K562 (cell line): Measurements from ENCODE around the gene SPATS2L. TPM values are rescaled to one million over a fixed set of nuclear protein-coding genes. Genes with fewer than 3 reads are reported as not detected.

Experiments
- ATAC-seq: fragments of 200-7000 bp; cut with Tn5 transposase; 3 replicates; pipeline ENCODE4 v1.9.1; 2020; ENCODE audit warnings: moderate library complexity
- BruUV-seq: library from RNA; stranded (reverse); fragments of 400-500 nt; replicated peaks from 2 replicates; lab custom pipeline; 2021; lab: Mats Ljungman, UMichigan
- CTCF ChIA-PET: fragments of 300-600 bp; formaldehyde crosslinking; extraction: SDS; loops from one replicate; lab custom pipeline; 2021; ENCODE audit warnings: low intra/inter-chr PET ratio; lab: Yijun Ruan, JAX
- POLR2A ChIA-PET: fragments of 300-600, 350-650 bp; sonication (Branson Sonifier 250); formaldehyde crosslinking; extraction: SDS; loops from one replicate; lab custom pipeline; 2021; ENCODE audit warnings: antibody characterized with exemption, inconsistent platforms; lab: Yijun Ruan, JAX
- DNase-seq, 4 experiments: peaks; one replicate each; pipeline versions ENCODE4 v3.0.0 to v3.0.0-alpha.2; 2011 to 2018; ENCODE audit warnings: low spot score in 3 of 4, mixed read lengths in 3 of 4; ENCODE audit errors: extremely low read depth in 1 of 4
- FAIRE-seq: peaks from 2 replicates; lab custom pipeline; 2011; peaks lifted over from hg19 to GRCh38; lab: Jason Lieb, UNC
- H2AFZ ChIP-seq: 2 replicates; pipeline ENCODE4 v1.6.0; 2011; ENCODE audit warnings: low read depth, low read length, control low read depth, inconsistent platforms
- H3K27ac ChIP-seq: fragments of 200-600 bp; 3 replicates; pipeline ENCODE4 v1.8.0; 2011; ENCODE audit warnings: low read depth, mild to moderate bottlenecking, control low read depth, inconsistent platforms, low read length, moderate library complexity, mixed read lengths; ENCODE audit errors: extremely low read depth
- H3K27me3 ChIP-seq, 2 experiments: fragments of 300-600 bp in 1 of 2; 2 replicates in 1 of 2; 3 replicates in 1 of 2; pipeline versions ENCODE4 v1.6.0 to v1.8.0; 2011; ENCODE audit warnings: inconsistent platforms in 2 of 2, low read length in 2 of 2, mild to moderate bottlenecking in 1 of 2, mixed read lengths in 1 of 2, moderate library complexity in 1 of 2; ENCODE audit not compliant: control insufficient read depth in 2 of 2, insufficient read depth in 2 of 2
- H3K36me3 ChIP-seq: fragments of 300-600 bp; 3 replicates; pipeline ENCODE4 v1.8.0; 2011; ENCODE audit warnings: mild to moderate bottlenecking, low read length, inconsistent platforms; ENCODE audit not compliant: control insufficient read depth, insufficient read depth
- H3K4me1 ChIP-seq, 2 experiments: fragments of 200-600 bp in 1 of 2; replicated peaks in 1 of 2; 2 replicates in 1 of 2; 3 replicates in 1 of 2; pipeline versions ENCODE4 v1.5.1 to v1.8.0; 2011; ENCODE audit warnings: inconsistent platforms in 2 of 2, low read length in 2 of 2, mild to moderate bottlenecking in 1 of 2, mixed read lengths in 1 of 2, moderate library complexity in 1 of 2; ENCODE audit not compliant: control insufficient read depth in 2 of 2, insufficient read depth in 2 of 2
- H3K4me2 ChIP-seq: 2 replicates; pipeline ENCODE4 v1.6.1; 2011; ENCODE audit warnings: low read length, control low read depth, inconsistent platforms, mixed read lengths; ENCODE audit not compliant: insufficient read depth
- H3K4me3 ChIP-seq: fragments of 200-600 bp; sonication (generic), shearing (Covaris generic); 2 replicates; pipeline ENCODE4 v1.5.1; 2016; ENCODE audit warnings: control low read depth, inconsistent platforms
- H3K79me2 ChIP-seq: fragments of 200-600 bp; 3 replicates; pipeline ENCODE4 v1.8.0; 2011; ENCODE audit warnings: low read length, inconsistent platforms; ENCODE audit not compliant: control insufficient read depth, insufficient read depth
- H3K9ac ChIP-seq, 2 experiments: 2 replicates each; pipeline versions ENCODE4 v1.6.0 to v1.6.1; 2011; ENCODE audit warnings: low read depth in 2 of 2, low read length in 2 of 2, control low read depth in 1 of 2, inconsistent platforms in 1 of 2, mild to moderate bottlenecking in 1 of 2, mixed read lengths in 1 of 2; ENCODE audit not compliant: insufficient read depth in 1 of 2
- H3K9me1 ChIP-seq: one replicate; pipeline ENCODE4 v1.6.0; 2011; ENCODE audit warnings: inconsistent platforms, mild to moderate bottlenecking, low read length, moderate library complexity; ENCODE audit not compliant: control insufficient read depth, insufficient read depth
- H3K9me3 ChIP-seq: replicated peaks from 2 replicates; pipeline ENCODE4 v1.5.1; 2011; ENCODE audit warnings: low read depth, low read length, inconsistent platforms; ENCODE audit not compliant: control insufficient read depth, insufficient read depth
- H4K20me1 ChIP-seq: replicated peaks from 2 replicates; pipeline ENCODE4 v1.6.1; 2011; ENCODE audit warnings: low read length, inconsistent platforms, mixed read lengths; ENCODE audit not compliant: control insufficient read depth, insufficient read depth
- BRD9 ChIP-seq: fragments of 450-650 bp; IDR thresholded peaks from 2 replicates; pipeline ENCODE4 v1.6.1; 2018; ENCODE audit warnings: low read depth; ENCODE audit not compliant: partially characterized antibody
- BRF2 ChIP-seq: IDR thresholded peaks from 3 replicates; pipeline ENCODE4 v1.6.1; 2011; ENCODE audit warnings: borderline replicate concordance, mild to moderate bottlenecking; ENCODE audit not compliant: insufficient read length, insufficient read depth
- DNMT1 ChIP-seq: fragments of 450-650 bp; IDR thresholded peaks from 2 replicates; pipeline ENCODE4 v1.6.1; 2016; ENCODE audit warnings: antibody characterized with exemption, mild to moderate bottlenecking
- HCFC1 ChIP-seq: IDR thresholded peaks from 2 replicates; pipeline ENCODE4 v1.6.1; 2012; ENCODE audit warnings: low read depth, low read length, improper control_type of control experiment
- KDM4B ChIP-seq, 2 experiments: fragments of 450-650 bp in 1 of 2; sonication (generic) in 1 of 2; IDR thresholded peaks; 2 replicates each; pipeline ENCODE4 v1.6.1; 2016 to 2017; ENCODE audit warnings: borderline replicate concordance in 2 of 2, antibody characterized with exemption in 1 of 2, low read depth in 1 of 2, mild to moderate bottlenecking in 1 of 2
- RNF2 ChIP-seq: sonication (generic); IDR thresholded peaks from 2 replicates; pipeline ENCODE4 v1.6.1; 2016
- TEAD4 ChIP-seq, 2 experiments: sonication (generic) in 1 of 2; formaldehyde crosslinking in 1 of 2; IDR thresholded peaks; 2 replicates each; pipeline versions ENCODE4 v1.6.1 to v1.8.0; 2012 to 2022; ENCODE audit warnings: borderline replicate concordance in 1 of 2, inconsistent platforms in 1 of 2, low read length in 1 of 2, mild to moderate bottlenecking in 1 of 2, missing genetic modification reagents in 1 of 2
- THRAP3 ChIP-seq: fragments of 450-650 bp; IDR thresholded peaks from 2 replicates; pipeline ENCODE4 v1.6.1; 2016; ENCODE audit warnings: mild to moderate bottlenecking, inconsistent platforms, borderline replicate concordance
- TOE1 ChIP-seq, 2 experiments: fragments of 450-650 bp in 1 of 2; sonication (generic) in 1 of 2; formaldehyde crosslinking in 1 of 2; IDR thresholded peaks; 2 replicates each; pipeline versions ENCODE4 v1.7.1 to v1.8.0; 2016 to 2022; ENCODE audit warnings: borderline replicate concordance in 2 of 2, mild to moderate bottlenecking in 2 of 2, antibody characterized with exemption in 1 of 2, inconsistent platforms in 1 of 2, low read depth in 1 of 2, missing genetic modification reagents in 1 of 2, moderate library complexity in 1 of 2
- ZNF407 ChIP-seq: fragments of 450-650 bp; IDR thresholded peaks from 2 replicates; pipeline ENCODE4 v1.6.1; 2016; ENCODE audit warnings: low read depth
- WGBS: fragments of 100-300 bp; shearing (Covaris generic); methylation state at CpG from one replicate; pipeline ENCODE4 v1.1.6; 2016; ENCODE audit warnings: low coverage, mixed read lengths; ENCODE audit not compliant: insufficient coverage; ENCODE audit errors: missing lambda C conversion rate; 5-methylcytosine and 5-hydroxymethylcytosine counted together
- in situ Hi-C: fragments of 300-500 bp; cut with MboI; formaldehyde crosslinking; loops from 4 replicates; pipeline ENCODE4 v1.15.0; 2018; ENCODE audit warnings: inconsistent platforms, mixed read lengths
- intact Hi-C: fragments of 100-400 bp; cut with micrococcal nuclease; formaldehyde crosslinking; loops from 2 replicates; pipeline ENCODE4 v1.14.2; 2022
- polyA plus RNA-seq, 8 experiments: library from polyadenylated mRNA; depleted of rRNA in 4 of 8; stranded (reverse) in 5 of 8; unstranded in 3 of 8; fragments of >200 nt; fragmentation: Nextera tagmentation in 2 of 8; fragmentation: Illumina TruSeq in 1 of 8; extraction: Ambion mirVana in 2 of 8; extraction: Trizol in 1 of 8; gene quantifications; 2 replicates each; pipeline versions ENCODE4 v1.2.1 to v1.2.3, GENCODE V29; 2011 to 2014; ENCODE audit warnings: inconsistent platforms in 1 of 8, missing spikeins in 1 of 8
- total RNA-seq, 7 experiments: library from RNA; depleted of rRNA in 6 of 7; stranded (reverse); fragments of >200 nt in 6 of 7; fragmentation: Illumina TruSeq in 2 of 7; extraction: Trizol in 2 of 7; gene quantifications; 2 replicates each; pipeline versions ENCODE4 v1.2.1 to v1.2.3, GENCODE V29; 2011 to 2021; ENCODE audit warnings: low replicate concordance in 1 of 7
- TF ChIP-seq, protein P1 (sequence below): fragments of 450-650 bp; IDR thresholded peaks from 2 replicates; pipeline ENCODE4 v1.6.1; 2016; ENCODE audit warnings: borderline replicate concordance

Gene SPATS2L
- total and polyA plus RNA-seq, 9 of the 15 experiments (the other 6 are each of a cell fraction or from before 2014, with no cell fraction given), result 11.3 to 41.5 (median 24.9) TPM

- 81% methylated on average over 5 of the region's 8 CpGs for WGBS
- Histone ChIP-seq H3K79me2 (no peaks in the 10 kb centered on the region), H4K20me1 (no peaks in the 10 kb centered on the region), H3K27me3 (no peaks in the 10 kb centered on the region), H3K4me1 (no peaks in the 10 kb centered on the region), H3K9me3 (no peaks in the 10 kb centered on the region), H3K4me3 (no peak overlapping the region), H3K4me2 (no peak overlapping the region), H3K36me3 (no peaks in the 10 kb centered on the region; the same call in 1 of the 3 replicates), H3K9ac (no peak overlapping the region), H2AFZ (no peak overlapping the region), H3K27ac (no peak overlapping the region), H3K9me1 (no peaks in the 10 kb centered on the region)
- CTCF ChIA-PET, result no interaction called here
- POLR2A ChIA-PET, result no interaction called here
- in situ Hi-C loops, result no loop called here
- intact Hi-C loops, result no loop called here
- no peak for FAIRE-seq
- no peak for ATAC-seq
- no TSS peak for BruUV-seq
- DNase-seq, result no peak
- no peak for TF ChIP-seq HCFC1
- TF ChIP-seq THRAP3, result no peak
- TF ChIP-seq ZNF407, result no peak
- TF ChIP-seq TOE1 (IDR thresholded peaks at IDR 0.05; ENCODE audit: borderline replicate concordance), result no peak
- no peak for TF ChIP-seq TOE1 (CRISPR knock-in tag; IDR thresholded peaks at IDR 0.05; ENCODE audit: borderline replicate concordance, low read depth)
- TF ChIP-seq TEAD4 (IDR thresholded peaks at IDR 0.05; ENCODE audit: low read length), result no peak
- TF ChIP-seq TEAD4 (CRISPR knock-in tag; IDR thresholded peaks at IDR 0.05; ENCODE audit: borderline replicate concordance), result no peak
- TF ChIP-seq RNF2, result no peak
- TF ChIP-seq DNMT1, result no peak
- no peak for TF ChIP-seq BRF2
- TF ChIP-seq, protein P1, sequence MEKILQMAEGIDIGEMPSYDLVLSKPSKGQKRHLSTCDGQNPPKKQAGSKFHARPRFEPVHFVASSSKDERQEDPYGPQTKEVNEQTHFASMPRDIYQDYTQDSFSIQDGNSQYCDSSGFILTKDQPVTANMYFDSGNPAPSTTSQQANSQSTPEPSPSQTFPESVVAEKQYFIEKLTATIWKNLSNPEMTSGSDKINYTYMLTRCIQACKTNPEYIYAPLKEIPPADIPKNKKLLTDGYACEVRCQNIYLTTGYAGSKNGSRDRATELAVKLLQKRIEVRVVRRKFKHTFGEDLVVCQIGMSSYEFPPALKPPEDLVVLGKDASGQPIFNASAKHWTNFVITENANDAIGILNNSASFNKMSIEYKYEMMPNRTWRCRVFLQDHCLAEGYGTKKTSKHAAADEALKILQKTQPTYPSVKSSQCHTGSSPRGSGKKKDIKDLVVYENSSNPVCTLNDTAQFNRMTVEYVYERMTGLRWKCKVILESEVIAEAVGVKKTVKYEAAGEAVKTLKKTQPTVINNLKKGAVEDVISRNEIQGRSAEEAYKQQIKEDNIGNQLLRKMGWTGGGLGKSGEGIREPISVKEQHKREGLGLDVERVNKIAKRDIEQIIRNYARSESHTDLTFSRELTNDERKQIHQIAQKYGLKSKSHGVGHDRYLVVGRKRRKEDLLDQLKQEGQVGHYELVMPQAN, result no peak
- TF ChIP-seq KDM4B (IDR thresholded peaks at IDR 0.05; ENCODE audit: borderline replicate concordance in 2 of 2, low read depth in 1 of 2), result no peak
- TF ChIP-seq BRD9, result no peak
Measured at GRCh38 chr2:200416878-200417277, 110.4 kb downstream of the SPATS2L start.
